Measurements from ENCODE around the gene IL18R1. TPM values are rescaled to one million over a fixed set of nuclear protein-coding genes. Genes with fewer than 3 reads are reported as not detected.

IL18R1 gene
- total and polyA plus RNA-seq, 11 donors = 0.50 to 4.3 (median 1.8) TPM

- intact Hi-C loops (cut with DNase I) = loop anchor here in 1 of 10 donors (10.0 kb wide), 1 partner anchor 87 kb away; no protein-coding TSS in a partner anchor
- peaks cover 0 to 11% (median 0%) of the 10 kb centered on the region in 12 donors for H3K9me3 ChIP-seq
- 59 to 73% (median 67%) methylated on average over 5 of the region's 5 CpGs for WGBS, 4 donors
- no peaks in the 10 kb centered on the region for H3K27me3 ChIP-seq
- DNase-seq (peak in 2 of 5 donors; percentile 21 to 27), ATAC-seq (peak in 1 of 4 donors; percentile 49)
- TF ChIP-seq CTCF (IDR thresholded peaks at IDR 0.05) (no peak), POLR2A (IDR thresholded peaks at IDR 0.05) (no peak)
- H3K36me3 ChIP-seq = no peaks in the 10 kb centered on the region
- H3K27ac ChIP-seq = no peak overlapping the region
- peaks cover 0 to 13% (median 6%) of the 10 kb centered on the region in 12 donors for H3K4me1 ChIP-seq
- H3K4me3 ChIP-seq = no peak overlapping the region
These were observed 24.1 kb upstream of the IL18R1 start for GRCh38 chr2:102331311-102331980.

GRCh38 chr2:102334486-102334885 is 21.1 kb upstream of the IL18R1 start:
- intact Hi-C loops (cut with DNase I) = loop anchor here in 1 of 10 donors (10.0 kb wide), 1 partner anchor 90 kb away; no protein-coding TSS in a partner anchor
- DNase-seq (no peak), ATAC-seq (no peak)
- TF ChIP-seq POLR2A (IDR thresholded peaks at IDR 0.05) (no peak), CTCF (IDR thresholded peaks at IDR 0.05) (no peak)
- Histone ChIP-seq H3K27me3 (no peaks in the 10 kb centered on the region), H3K27ac (no peak overlapping the region), H3K9me3 (peaks cover 0 to 7% (median 0%) of the 10 kb centered on the region in 12 donors), H3K36me3 (no peaks in the 10 kb centered on the region), H3K4me3 (no peak overlapping the region), H3K4me1 (peaks cover 0 to 25% (median 9%) of the 10 kb centered on the region in 12 donors)
- WGBS, 4 donors = 84 to 92% (median 90%) methylated on average over 1 of the region's 1 CpG

GRCh38 chr2:102335871-102336366 is 19.7 kb upstream of the IL18R1 start:
- no peak for TF ChIP-seq POLR2A (IDR thresholded peaks at IDR 0.05)
- no peak for TF ChIP-seq CTCF (IDR thresholded peaks at IDR 0.05)
- no peaks in the 10 kb centered on the region for H3K36me3 ChIP-seq
- ATAC-seq (peak in 3 of 4 donors; percentile 38 to 58 (median 49)), DNase-seq (no peak)
- peak overlapping the region in 7 of 12 donors; percentile 9 to 75 (median 23) for H3K27ac ChIP-seq
- intact Hi-C loops (cut with DNase I) = loop anchor here in 3 of 10 donors (5.0 to 10.0 kb wide), 4 partner anchors 34 to 314 kb away; no protein-coding TSS in a partner anchor
- no peaks in the 10 kb centered on the region for H3K27me3 ChIP-seq
- H3K9me3 ChIP-seq = peaks cover 0 to 4% (median 0%) of the 10 kb centered on the region in 12 donors
- peaks cover 0 to 25% (median 9%) of the 10 kb centered on the region in 12 donors for H3K4me1 ChIP-seq
- WGBS, 4 donors = 30 to 46% (median 32%) methylated on average over 8 of the region's 8 CpGs
- no peak overlapping the region for H3K4me3 ChIP-seq

GRCh38 chr2:102336502-102336945 is 19.1 kb upstream of the IL18R1 start:
- ATAC-seq (peak in 3 of 4 donors; percentile 72 to 86 (median 75)), DNase-seq (peak in 1 of 5 donors; percentile 34)
- intact Hi-C loops (cut with DNase I) = loop anchor here in 3 of 10 donors (5.0 to 10.0 kb wide), 4 partner anchors 34 to 314 kb away; no protein-coding TSS in a partner anchor
- H3K9me3 ChIP-seq = no peaks in the 10 kb centered on the region
- H3K4me3 ChIP-seq = peak overlapping the region in 6 of 12 donors; percentile 1 to 34 (median 28)
- H3K36me3 ChIP-seq = no peaks in the 10 kb centered on the region
- H3K27ac ChIP-seq = peak overlapping the region in 11 of 12 donors; percentile 2 to 75 (median 33)
- 62 to 73% (median 66%) methylated on average over 3 of the region's 3 CpGs for WGBS, 4 donors
- TF ChIP-seq CTCF (IDR thresholded peaks at IDR 0.05) (no peak), POLR2A (IDR thresholded peaks at IDR 0.05) (no peak)
- H3K4me1 ChIP-seq = peaks cover 0 to 25% (median 9%) of the 10 kb centered on the region in 12 donors
- H3K27me3 ChIP-seq = no peaks in the 10 kb centered on the region
